A673 (cell line): Measurements from ENCODE around the gene ASTN1.

Source experiments
- CTCF ChIP-seq: fragments of 300-800, 200-600 bp; sonication (generic); conservative IDR thresholded peaks from 2 replicates; pipeline ENCODE4 v1.5.1; 2017; ENCODE audit warnings: low read depth, mild to moderate bottlenecking, antibody characterized with exemption, low read length, moderate library complexity, mixed read lengths
- EZH2 ChIP-seq: fragments of 200-600 bp; sonication (generic); IDR thresholded peaks from 2 replicates; pipeline ENCODE4 v1.6.1; 2017; ENCODE audit warnings: borderline replicate concordance, low read depth, mild to moderate bottlenecking, mixed read lengths, antibody characterized with exemption, low read length; ENCODE audit not compliant: poor library complexity, severe bottlenecking

- TF ChIP-seq CTCF (no peak), EZH2 (no peak)
These were observed 21.7 kb downstream of the ASTN1 start for GRCh38 chr1:177142791-177143271.
